Measurements from ENCODE around the gene GALK1. TPM values are rescaled to one million over a fixed set of nuclear protein-coding genes. Genes with fewer than 3 reads are reported as not detected.
"Not testable (repeated sequence)": the region's sequence is repeated elsewhere in the genome, so short reads cannot be mapped to it uniquely, and the experiment has no call there.

GALK1 gene
- total RNA-seq, 4 donors from 2014 or later, result 19.4 to 37.1 (median 35.6) TPM; not detected in 1

DNA sequence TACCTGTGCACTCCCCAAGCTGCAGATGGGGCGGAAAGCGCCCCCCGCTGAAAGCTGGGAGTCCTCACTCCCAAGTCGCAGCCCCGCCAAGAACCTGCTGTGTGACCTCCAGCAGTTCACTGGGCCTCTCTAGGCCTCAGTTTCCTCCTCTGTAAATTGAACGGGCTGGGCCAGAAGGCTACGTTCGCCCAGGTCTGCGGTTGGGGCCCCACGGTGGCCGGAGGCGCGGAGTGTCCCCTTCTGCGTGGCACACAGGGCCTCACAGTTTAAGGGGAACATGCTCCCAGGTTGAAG lies 628 bp downstream of the GALK1 start:
- intact Hi-C loops (cut with DNase I; ENCODE audit: low total_unique reads), result no loop called here
- H3K4me1 ChIP-seq, result peaks cover 8 to 10% of the 10 kb centered on the region in 2 donors
- no peaks in the 10 kb centered on the region for H3K27me3 ChIP-seq
- H3K27ac ChIP-seq, result peak overlapping the region; percentile 74 to 94
- H3K4me3 ChIP-seq, result peak overlapping the region; percentile 62 to 84
- no peaks in the 10 kb centered on the region for H3K9me3 ChIP-seq
- no peaks in the 10 kb centered on the region for H3K36me3 ChIP-seq
- TF ChIP-seq CTCF (IDR thresholded peaks at IDR 0.05), result peak in 1 of 4 experiments; percentile 41
- TF ChIP-seq POLR2A (IDR thresholded peaks at IDR 0.05), result no peak
- no peak for DNase-seq

GRCh38 chr17:75763613-75764416 lies 1.2 kb downstream of the GALK1 start:
- H3K27ac ChIP-seq, result peak overlapping the region; percentile 74 to 94
- H3K4me3 ChIP-seq, result peak overlapping the region; percentile 62 to 84
- no peak for DNase-seq
- intact Hi-C loops (cut with DNase I; ENCODE audit: low total_unique reads), result no loop called here
- TF ChIP-seq CTCF (IDR thresholded peaks at IDR 0.05) (no peak), POLR2A (IDR thresholded peaks at IDR 0.05) (no peak)
- H3K9me3 ChIP-seq, result no peaks in the 10 kb centered on the region
- no peaks in the 10 kb centered on the region for H3K36me3 ChIP-seq
- peaks cover 8 to 10% of the 10 kb centered on the region in 2 donors for H3K4me1 ChIP-seq
- H3K27me3 ChIP-seq, result no peaks in the 10 kb centered on the region

GRCh38 chr17:75763269-75763607 lies 1.8 kb downstream of the GALK1 start:
- TF ChIP-seq POLR2A (IDR thresholded peaks at IDR 0.05), result no peak
- TF ChIP-seq CTCF (IDR thresholded peaks at IDR 0.05), result no peak
- intact Hi-C loops (cut with DNase I; ENCODE audit: low total_unique reads), result no loop called here
- no peak overlapping the region for H3K27ac ChIP-seq
- H3K36me3 ChIP-seq, result no peaks in the 10 kb centered on the region
- no peaks in the 10 kb centered on the region for H3K9me3 ChIP-seq
- H3K4me1 ChIP-seq, result peaks cover 8 to 10% of the 10 kb centered on the region in 2 donors
- no peaks in the 10 kb centered on the region for H3K27me3 ChIP-seq
- no peak for DNase-seq
- H3K4me3 ChIP-seq, result no peak overlapping the region

GRCh38 chr17:75762513-75763268 lies 2.3 kb downstream of the GALK1 start:
- no peaks in the 10 kb centered on the region for H3K36me3 ChIP-seq
- no peak overlapping the region for H3K27ac ChIP-seq
- intact Hi-C loops (cut with DNase I; ENCODE audit: low total_unique reads), result no loop called here
- H3K4me3 ChIP-seq, result no peak overlapping the region
- no peaks in the 10 kb centered on the region for H3K9me3 ChIP-seq
- DNase-seq, result no peak
- no peaks in the 10 kb centered on the region for H3K27me3 ChIP-seq
- peaks cover 8 to 10% of the 10 kb centered on the region in 2 donors for H3K4me1 ChIP-seq
- TF ChIP-seq CTCF (IDR thresholded peaks at IDR 0.05) (no peak), POLR2A (IDR thresholded peaks at IDR 0.05) (no peak)

GRCh38 chr17:75759978-75760640 lies 4.9 kb downstream of the GALK1 start:
- H3K36me3 ChIP-seq; intact Hi-C loops (cut with DNase I; ENCODE audit: low total_unique reads): not testable (repeated sequence)

More at GRCh38 chr17:75759978-75760640, 4.9 kb downstream of the GALK1 start:
- not testable (repeated sequence) for H3K9me3 ChIP-seq, H3K27me3 ChIP-seq, DNase-seq, H3K4me3 ChIP-seq, H3K27ac ChIP-seq
- peaks cover 8 to 10% of the 10 kb centered on the region in 2 donors for H3K4me1 ChIP-seq
